ENCODE results near the gene RALA. TPM values are rescaled to one million over a fixed set of nuclear protein-coding genes. Genes with fewer than 3 reads are reported as not detected.
"Not testable (repeated sequence)": the region's sequence is repeated elsewhere in the genome, so short reads cannot be mapped to it uniquely, and the experiment has no call there.

RALA gene
- total RNA-seq, 1 donor from 2014 or later: 59.5 TPM

GRCh38 chr7:39688611-39689480, 65.5 kb downstream of the RALA start:
- H3K27me3 Mint-ChIP-seq (ENCODE audit: insufficient read depth, low read depth): no peaks in the 10 kb centered on the region
- no peak for TF ChIP-seq CTCF (IDR thresholded peaks at IDR 0.05)
- TF ChIP-seq EZH2 (IDR thresholded peaks at IDR 0.05): no peak
- no peak for TF ChIP-seq EZH2phosphoT487 (IDR thresholded peaks at IDR 0.05)
- no peaks in the 10 kb centered on the region for H4K20me1 ChIP-seq (ENCODE audit: low read depth)

GRCh38 chr7:39691821-39692220, 68.4 kb downstream of the RALA start:
- Histone ChIP-seq H3K4me2 (no peak overlapping the region), H3K27ac (no peak overlapping the region), H2AFZ (replicated peaks) (no peak overlapping the region), H3K9ac (no peak overlapping the region), H3K4me3 (no peak overlapping the region), H3F3A (ENCODE audit: low read depth) (no peaks in the 10 kb centered on the region), H4K20me1 (ENCODE audit: low read depth) (no peaks in the 10 kb centered on the region), H3K36me3 (peaks cover 14% of the 10 kb centered on the region), H3K4me1 (peaks cover 2% of the 10 kb centered on the region), H3K9me3 (ENCODE audit: low read depth) (no peaks in the 10 kb centered on the region), H3K27me3 (no peaks in the 10 kb centered on the region), H3K79me2 (ENCODE audit: low read depth) (no peaks in the 10 kb centered on the region)
- no peak for DNase-seq (ENCODE audit: low spot score)
- Mint-ChIP-seq H3K27me3 (ENCODE audit: insufficient read depth, low read depth) (no peaks in the 10 kb centered on the region), H3K27ac (no peak overlapping the region), H3K4me1 (no peaks in the 10 kb centered on the region), H3K9me3 (no peaks in the 10 kb centered on the region), H3K36me3 (peaks cover 17% of the 10 kb centered on the region), H3K4me3 (no peak overlapping the region)
- TF ChIP-seq CTCF (IDR thresholded peaks at IDR 0.05) (no peak), EZH2phosphoT487 (IDR thresholded peaks at IDR 0.05) (no peak), EZH2 (IDR thresholded peaks at IDR 0.05) (no peak)

More at GRCh38 chr7:39688611-39689480, 65.5 kb downstream of the RALA start:
- peaks cover 22% of the 10 kb centered on the region for H3K36me3 Mint-ChIP-seq
- peak overlapping the region; percentile 54 for H3K27ac Mint-ChIP-seq
- H2AFZ ChIP-seq (replicated peaks): no peak overlapping the region
- H3K27ac ChIP-seq: no peak overlapping the region
- H3K4me1 ChIP-seq: no peaks in the 10 kb centered on the region
- no peaks in the 10 kb centered on the region for H3K9me3 ChIP-seq (ENCODE audit: low read depth)
- H3F3A ChIP-seq (ENCODE audit: low read depth): no peaks in the 10 kb centered on the region
- H3K79me2 ChIP-seq (ENCODE audit: low read depth): peaks cover 14% of the 10 kb centered on the region
- H3K36me3 ChIP-seq: peaks cover 14% of the 10 kb centered on the region
- no peaks in the 10 kb centered on the region for H3K4me1 Mint-ChIP-seq
- no peaks in the 10 kb centered on the region for H3K9me3 Mint-ChIP-seq
- H3K4me2 ChIP-seq: no peak overlapping the region
- H3K27me3 ChIP-seq: no peaks in the 10 kb centered on the region
- no peak overlapping the region for H3K9ac ChIP-seq
- no peak overlapping the region for H3K4me3 Mint-ChIP-seq
- no peak for DNase-seq (ENCODE audit: low spot score)
- no peak overlapping the region for H3K4me3 ChIP-seq

- peaks cover 14% of the 10 kb centered on the region for H3K36me3 ChIP-seq
- H3K4me3 ChIP-seq; H3K4me1 ChIP-seq; H3K4me1 Mint-ChIP-seq; H3F3A ChIP-seq (ENCODE audit: low read depth); H3K9ac ChIP-seq; H3K4me3 Mint-ChIP-seq; H3K79me2 ChIP-seq (ENCODE audit: low read depth); H3K9me3 Mint-ChIP-seq; H3K9me3 ChIP-seq (ENCODE audit: low read depth); H3K27ac ChIP-seq; H2AFZ ChIP-seq (replicated peaks); H3K27me3 ChIP-seq; H3K27me3 Mint-ChIP-seq (ENCODE audit: insufficient read depth, low read depth); H4K20me1 ChIP-seq (ENCODE audit: low read depth); H3K4me2 ChIP-seq; DNase-seq (ENCODE audit: low spot score); H3K27ac Mint-ChIP-seq: not testable (repeated sequence)
- peaks cover 26% of the 10 kb centered on the region for H3K36me3 Mint-ChIP-seq
Observed at GRCh38 chr7:39693086-39693485, 69.7 kb downstream of the RALA start.

GRCh38 chr7:39693812-39694211, 70.4 kb downstream of the RALA start:
- no peaks in the 10 kb centered on the region for H3K79me2 ChIP-seq (ENCODE audit: low read depth)
- peaks cover 14% of the 10 kb centered on the region for H3K36me3 ChIP-seq
- no peak for DNase-seq (ENCODE audit: low spot score)
- no peaks in the 10 kb centered on the region for H3K9me3 ChIP-seq (ENCODE audit: low read depth)
- no peaks in the 10 kb centered on the region for H3K9me3 Mint-ChIP-seq
- TF ChIP-seq EZH2 (IDR thresholded peaks at IDR 0.05) (no peak), EZH2phosphoT487 (IDR thresholded peaks at IDR 0.05) (no peak), CTCF (IDR thresholded peaks at IDR 0.05) (no peak)
- H3K27me3 ChIP-seq: no peaks in the 10 kb centered on the region
- H3K36me3 Mint-ChIP-seq: peaks cover 30% of the 10 kb centered on the region
- no peaks in the 10 kb centered on the region for H3K27me3 Mint-ChIP-seq (ENCODE audit: insufficient read depth, low read depth)
- H3K27ac ChIP-seq: no peak overlapping the region
- no peak overlapping the region for H3K9ac ChIP-seq
- H3K4me1 Mint-ChIP-seq: no peaks in the 10 kb centered on the region
- no peaks in the 10 kb centered on the region for H3F3A ChIP-seq (ENCODE audit: low read depth)
- H2AFZ ChIP-seq (replicated peaks): no peak overlapping the region
- no peak overlapping the region for H3K27ac Mint-ChIP-seq
- H3K4me2 ChIP-seq: no peak overlapping the region
- peaks cover 7% of the 10 kb centered on the region for H3K4me1 ChIP-seq
- no peak overlapping the region for H3K4me3 ChIP-seq
- H3K4me3 Mint-ChIP-seq: no peak overlapping the region
- H4K20me1 ChIP-seq (ENCODE audit: low read depth): no peaks in the 10 kb centered on the region
